Omental fat pad (tissue), 4 donors: ENCODE results near the gene OXNAD1. TPM values are rescaled to one million over a fixed set of nuclear protein-coding genes. Genes with fewer than 3 reads are reported as not detected.

ENCODE experiments used
- ATAC-seq: fragments of 150-250 bp; one replicate; pipeline ENCODE4 v1.9.1; 2016; ENCODE audit warnings: mild to moderate bottlenecking, moderate library complexity; ENCODE audit not compliant: low FRiP score
- DNase-seq: peaks from one replicate; pipeline ENCODE4 v3.0.0-alpha.2; 2019; ENCODE audit warnings: low spot score
- CTCF ChIP-seq, 3 donors: fragments of 450-650 bp; IDR thresholded peaks; one replicate each; pipeline ENCODE4 v1.5.1; 2016 to 2017; ENCODE audit warnings: antibody characterized with exemption in 3 of 3, mild to moderate bottlenecking in 3 of 3, moderate library complexity in 2 of 3
- total RNA-seq, 4 donors: library from RNA; depleted of rRNA; stranded (reverse); fragments of >200 nt; gene quantifications; one replicate each; pipeline ENCODE4 v1.1.0, GENCODE V29; 2016

The OXNAD1 gene
- total RNA-seq, 4 donors from 2014 or later = 13.7 to 21.3 (median 15.2) TPM

- no peak for ATAC-seq
- no peak for DNase-seq
- TF ChIP-seq CTCF (IDR thresholded peaks at IDR 0.05) = no peak
These were observed 37.4 kb upstream of the OXNAD1 start for GRCh38 chr3:16227566-16227965.

GRCh38 chr3:16229681-16230080 lies 35.3 kb upstream of the OXNAD1 start:
- DNase-seq (no peak), ATAC-seq (no peak)
- TF ChIP-seq CTCF (IDR thresholded peaks at IDR 0.05) = no peak

DNA sequence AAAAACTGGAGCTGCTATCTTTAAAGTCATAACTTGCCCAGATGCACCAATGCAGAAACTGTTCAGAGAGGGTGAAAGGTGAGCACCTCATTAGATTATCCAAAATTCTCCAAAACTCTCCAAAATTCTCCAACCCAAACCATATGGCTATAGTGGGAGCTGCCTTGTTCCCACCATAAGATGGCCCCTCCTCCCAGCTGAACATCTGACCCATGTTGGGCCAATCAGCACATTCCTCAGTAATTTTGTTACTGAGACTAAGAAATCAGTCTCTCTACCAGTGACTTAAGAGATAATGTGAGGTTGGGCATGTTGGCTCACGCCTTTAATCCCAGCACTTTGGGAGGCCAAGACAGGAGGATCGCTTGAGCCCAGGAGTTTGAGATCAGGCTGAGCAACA lies 33.0 kb upstream of the OXNAD1 start:
- TF ChIP-seq CTCF (IDR thresholded peaks at IDR 0.05) = no peak
- no peak for ATAC-seq
- DNase-seq = no peak

GRCh38 chr3:16233806-16234205 lies 31.2 kb upstream of the OXNAD1 start:
- no peak for DNase-seq
- TF ChIP-seq CTCF (IDR thresholded peaks at IDR 0.05) = no peak
- no peak for ATAC-seq

DNA sequence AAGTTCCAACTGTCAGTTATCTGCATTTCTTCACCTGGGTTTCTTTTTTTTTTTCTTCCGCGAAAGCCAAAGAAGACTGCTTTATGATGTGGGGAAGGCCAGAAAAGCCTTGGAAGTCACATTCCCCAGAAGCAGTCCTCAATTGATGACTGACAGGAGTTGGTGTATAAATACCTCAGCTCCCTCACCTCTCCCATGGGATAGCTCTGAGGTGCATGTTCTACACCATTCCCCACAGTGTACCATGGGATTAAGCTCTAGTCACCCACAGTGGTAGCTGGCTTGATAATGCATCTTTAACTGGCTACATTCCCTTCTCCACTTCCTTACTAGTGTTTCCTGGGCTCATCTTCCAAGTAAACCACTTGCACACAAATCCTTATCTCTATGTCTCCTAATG lies 30.7 kb upstream of the OXNAD1 start:
- ATAC-seq (no peak), DNase-seq (no peak)
- TF ChIP-seq CTCF (IDR thresholded peaks at IDR 0.05) = no peak

- no peak for TF ChIP-seq CTCF (IDR thresholded peaks at IDR 0.05)
- DNase-seq = no peak
- ATAC-seq = no peak
These were observed 28.9 kb upstream of the OXNAD1 start for GRCh38 chr3:16236030-16236639.

GRCh38 chr3:16236856-16237393 lies 28.1 kb upstream of the OXNAD1 start:
- TF ChIP-seq CTCF (IDR thresholded peaks at IDR 0.05) = no peak
- DNase-seq (no peak), ATAC-seq (no peak)
